Muscle layer of duodenum (tissue), 2 donors: ENCODE measurements around the gene ERICH6B.

Source experiments
- H3K27ac ChIP-seq: one replicate; pipeline ENCODE4 v1.7.0; 2013; ENCODE audit warnings: mild to moderate bottlenecking, low read length
- H3K27me3 ChIP-seq: one replicate; pipeline ENCODE4 v1.7.0; 2013; ENCODE audit warnings: low read depth, mild to moderate bottlenecking, control low read depth, low read length
- H3K36me3 ChIP-seq, 2 donors: one replicate each; pipeline ENCODE4 v1.7.0; 2013; ENCODE audit warnings: low read length in 2 of 2, control low read depth in 1 of 2, mild to moderate bottlenecking in 1 of 2; ENCODE audit not compliant: insufficient read depth in 2 of 2, control insufficient read depth in 1 of 2
- H3K4me1 ChIP-seq, 2 donors: one replicate each; pipeline ENCODE4 v1.7.0; 2013; ENCODE audit warnings: low read length in 2 of 2, mild to moderate bottlenecking in 2 of 2, control low read depth in 1 of 2, moderate library complexity in 1 of 2; ENCODE audit not compliant: insufficient read depth in 2 of 2, control insufficient read depth in 1 of 2
- H3K4me3 ChIP-seq, 2 donors: one replicate each; pipeline ENCODE4 v1.7.0; 2013; ENCODE audit warnings: low read length in 2 of 2, low read depth in 1 of 2, mild to moderate bottlenecking in 1 of 2
- H3K9me3 ChIP-seq, 2 donors: one replicate each; pipeline ENCODE4 v1.7.0; 2013; ENCODE audit warnings: low read length in 2 of 2, control low read depth in 1 of 2, mild to moderate bottlenecking in 1 of 2; ENCODE audit not compliant: control insufficient read depth in 1 of 2
- donor health status: healthy.

ERICH6B gene

GRCh38 chr13:45598597-45598996 is 16.9 kb downstream of the ERICH6B start:
- no peaks in the 10 kb centered on the region for H3K9me3 ChIP-seq
- H3K4me3 ChIP-seq, result no peak overlapping the region
- no peaks in the 10 kb centered on the region for H3K27me3 ChIP-seq
- H3K36me3 ChIP-seq, result no peaks in the 10 kb centered on the region
- no peak overlapping the region for H3K27ac ChIP-seq
- no peaks in the 10 kb centered on the region for H3K4me1 ChIP-seq

- Histone ChIP-seq H3K9me3 (no peaks in the 10 kb centered on the region), H3K27me3 (no peaks in the 10 kb centered on the region), H3K4me1 (no peaks in the 10 kb centered on the region), H3K36me3 (no peaks in the 10 kb centered on the region), H3K4me3 (no peak overlapping the region), H3K27ac (no peak overlapping the region)
Measured at GRCh38 chr13:45596800-45597475, 18.6 kb downstream of the ERICH6B start.

- Histone ChIP-seq H3K27me3 (no peaks in the 10 kb centered on the region), H3K4me3 (no peak overlapping the region), H3K27ac (no peak overlapping the region), H3K36me3 (no peaks in the 10 kb centered on the region), H3K4me1 (no peaks in the 10 kb centered on the region), H3K9me3 (no peaks in the 10 kb centered on the region)
Measured at GRCh38 chr13:45595965-45596364, 19.6 kb downstream of the ERICH6B start.

GRCh38 chr13:45594764-45595163 is 20.8 kb downstream of the ERICH6B start:
- Histone ChIP-seq H3K27ac (no peak overlapping the region), H3K4me3 (no peak overlapping the region), H3K36me3 (no peaks in the 10 kb centered on the region), H3K27me3 (no peaks in the 10 kb centered on the region), H3K4me1 (no peaks in the 10 kb centered on the region), H3K9me3 (no peaks in the 10 kb centered on the region)

- no peaks in the 10 kb centered on the region for H3K9me3 ChIP-seq
- no peaks in the 10 kb centered on the region for H3K36me3 ChIP-seq
Measured at GRCh38 chr13:45594227-45594626, 21.3 kb downstream of the ERICH6B start.

GRCh38 chr13:45592758-45593157 is 22.8 kb downstream of the ERICH6B start:
- no peaks in the 10 kb centered on the region for H3K4me1 ChIP-seq
- no peak overlapping the region for H3K4me3 ChIP-seq
- no peaks in the 10 kb centered on the region for H3K9me3 ChIP-seq
- no peaks in the 10 kb centered on the region for H3K27me3 ChIP-seq
- H3K36me3 ChIP-seq, result no peaks in the 10 kb centered on the region
- no peak overlapping the region for H3K27ac ChIP-seq

More at GRCh38 chr13:45594227-45594626, 21.3 kb downstream of the ERICH6B start:
- H3K27me3 ChIP-seq, result no peaks in the 10 kb centered on the region
- H3K27ac ChIP-seq, result no peak overlapping the region
- no peak overlapping the region for H3K4me3 ChIP-seq
- no peaks in the 10 kb centered on the region for H3K4me1 ChIP-seq

GRCh38 chr13:45590066-45590465 is 25.5 kb downstream of the ERICH6B start:
- H3K4me1 ChIP-seq, result no peaks in the 10 kb centered on the region
- H3K27me3 ChIP-seq, result no peaks in the 10 kb centered on the region
- H3K9me3 ChIP-seq, result no peaks in the 10 kb centered on the region

GRCh38 chr13:45587897-45588296 is 27.6 kb downstream of the ERICH6B start:
- H3K9me3 ChIP-seq, result no peaks in the 10 kb centered on the region
- H3K4me3 ChIP-seq, result no peak overlapping the region
- H3K4me1 ChIP-seq, result no peaks in the 10 kb centered on the region
- no peak overlapping the region for H3K27ac ChIP-seq
- H3K36me3 ChIP-seq, result no peaks in the 10 kb centered on the region
- no peaks in the 10 kb centered on the region for H3K27me3 ChIP-seq

More at GRCh38 chr13:45590066-45590465, 25.5 kb downstream of the ERICH6B start:
- H3K27ac ChIP-seq, result no peak overlapping the region
- no peak overlapping the region for H3K4me3 ChIP-seq
- H3K36me3 ChIP-seq, result no peaks in the 10 kb centered on the region

GRCh38 chr13:45584816-45585215 is 30.7 kb downstream of the ERICH6B start:
- no peaks in the 10 kb centered on the region for H3K36me3 ChIP-seq
- H3K4me1 ChIP-seq, result no peaks in the 10 kb centered on the region
- H3K27me3 ChIP-seq, result no peaks in the 10 kb centered on the region
- H3K27ac ChIP-seq, result no peak overlapping the region
- H3K4me3 ChIP-seq, result no peak overlapping the region
- no peaks in the 10 kb centered on the region for H3K9me3 ChIP-seq

GRCh38 chr13:45582408-45583076 is 33.0 kb downstream of the ERICH6B start:
- H3K4me1 ChIP-seq, result no peaks in the 10 kb centered on the region
- no peaks in the 10 kb centered on the region for H3K9me3 ChIP-seq
- H3K36me3 ChIP-seq, result no peaks in the 10 kb centered on the region
- no peaks in the 10 kb centered on the region for H3K27me3 ChIP-seq
- no peak overlapping the region for H3K27ac ChIP-seq
- no peak overlapping the region for H3K4me3 ChIP-seq

- Histone ChIP-seq H3K9me3 (no peaks in the 10 kb centered on the region), H3K4me1 (no peaks in the 10 kb centered on the region), H3K27ac (no peak overlapping the region), H3K27me3 (no peaks in the 10 kb centered on the region), H3K36me3 (no peaks in the 10 kb centered on the region), H3K4me3 (no peak overlapping the region)
Measured at GRCh38 chr13:45576466-45576865, 39.1 kb downstream of the ERICH6B start.

GRCh38 chr13:45575830-45576180 is 39.7 kb downstream of the ERICH6B start:
- Histone ChIP-seq H3K4me1 (no peaks in the 10 kb centered on the region), H3K36me3 (no peaks in the 10 kb centered on the region), H3K27me3 (no peaks in the 10 kb centered on the region), H3K27ac (no peak overlapping the region), H3K9me3 (no peaks in the 10 kb centered on the region), H3K4me3 (no peak overlapping the region)
